ENCODE measurements around the gene HHAT.

HHAT gene

GRCh38 chr1:210428696-210429095 lies 100.0 kb downstream of the HHAT start:
- Histone ChIP-seq H3K9me3 (ENCODE audit: control insufficient read depth, insufficient read depth, low read length) (no peaks in the 10 kb centered on the region), H3K4me3 (ENCODE audit: low read depth, low read length) (no peak overlapping the region), H3K36me3 (ENCODE audit: control insufficient read depth, insufficient read depth, low read length) (no peaks in the 10 kb centered on the region), H3K4me1 (ENCODE audit: control insufficient read depth, insufficient read depth, low read length) (peaks cover 6% of the 10 kb centered on the region), H3K27me3 (ENCODE audit: control insufficient read depth, insufficient read depth, low read length) (no peaks in the 10 kb centered on the region), H3K9ac (ENCODE audit: low read depth, low read length) (no peak overlapping the region)

- no peak overlapping the region for H3K4me3 ChIP-seq (ENCODE audit: low read depth, low read length)
- H3K9me3 ChIP-seq (ENCODE audit: control insufficient read depth, insufficient read depth, low read length) = no peaks in the 10 kb centered on the region
- H3K27me3 ChIP-seq (ENCODE audit: control insufficient read depth, insufficient read depth, low read length) = no peaks in the 10 kb centered on the region
- H3K36me3 ChIP-seq (ENCODE audit: control insufficient read depth, insufficient read depth, low read length) = no peaks in the 10 kb centered on the region
- peaks cover 14% of the 10 kb centered on the region for H3K4me1 ChIP-seq (ENCODE audit: control insufficient read depth, insufficient read depth, low read length)
- no peak overlapping the region for H3K9ac ChIP-seq (ENCODE audit: low read depth, low read length)
Measured at GRCh38 chr1:210434223-210434622, 105.5 kb downstream of the HHAT start.

- Histone ChIP-seq H3K4me1 (ENCODE audit: control insufficient read depth, insufficient read depth, low read length) (peaks cover 14% of the 10 kb centered on the region), H3K9ac (ENCODE audit: low read depth, low read length) (no peak overlapping the region), H3K4me3 (ENCODE audit: low read depth, low read length) (no peak overlapping the region), H3K9me3 (ENCODE audit: control insufficient read depth, insufficient read depth, low read length) (no peaks in the 10 kb centered on the region), H3K36me3 (ENCODE audit: control insufficient read depth, insufficient read depth, low read length) (no peaks in the 10 kb centered on the region), H3K27me3 (ENCODE audit: control insufficient read depth, insufficient read depth, low read length) (no peaks in the 10 kb centered on the region)
Measured at GRCh38 chr1:210437111-210437510, 108.4 kb downstream of the HHAT start.

- no peak overlapping the region for H3K9ac ChIP-seq (ENCODE audit: low read depth, low read length)
- H3K4me3 ChIP-seq (ENCODE audit: low read depth, low read length) = no peak overlapping the region
- no peaks in the 10 kb centered on the region for H3K27me3 ChIP-seq (ENCODE audit: control insufficient read depth, insufficient read depth, low read length)
- peaks cover 14% of the 10 kb centered on the region for H3K4me1 ChIP-seq (ENCODE audit: control insufficient read depth, insufficient read depth, low read length)
- no peaks in the 10 kb centered on the region for H3K9me3 ChIP-seq (ENCODE audit: control insufficient read depth, insufficient read depth, low read length)
- H3K36me3 ChIP-seq (ENCODE audit: control insufficient read depth, insufficient read depth, low read length) = no peaks in the 10 kb centered on the region
Measured at GRCh38 chr1:210437781-210438180, 109.1 kb downstream of the HHAT start.

- Histone ChIP-seq H3K4me3 (ENCODE audit: low read depth, low read length) (no peak overlapping the region), H3K9me3 (ENCODE audit: control insufficient read depth, insufficient read depth, low read length) (no peaks in the 10 kb centered on the region), H3K27me3 (ENCODE audit: control insufficient read depth, insufficient read depth, low read length) (no peaks in the 10 kb centered on the region), H3K4me1 (ENCODE audit: control insufficient read depth, insufficient read depth, low read length) (peaks cover 3% of the 10 kb centered on the region), H3K36me3 (ENCODE audit: control insufficient read depth, insufficient read depth, low read length) (no peaks in the 10 kb centered on the region), H3K9ac (ENCODE audit: low read depth, low read length) (no peak overlapping the region)
Measured at GRCh38 chr1:210438928-210439841, 110.5 kb downstream of the HHAT start.

- no peaks in the 10 kb centered on the region for H3K4me1 ChIP-seq (ENCODE audit: control insufficient read depth, insufficient read depth, low read length)
- no peaks in the 10 kb centered on the region for H3K27me3 ChIP-seq (ENCODE audit: control insufficient read depth, insufficient read depth, low read length)
- H3K9ac ChIP-seq (ENCODE audit: low read depth, low read length) = no peak overlapping the region
- no peak overlapping the region for H3K4me3 ChIP-seq (ENCODE audit: low read depth, low read length)
- H3K9me3 ChIP-seq (ENCODE audit: control insufficient read depth, insufficient read depth, low read length) = no peaks in the 10 kb centered on the region
- no peaks in the 10 kb centered on the region for H3K36me3 ChIP-seq (ENCODE audit: control insufficient read depth, insufficient read depth, low read length)
Measured at GRCh38 chr1:210440081-210440480, 111.4 kb downstream of the HHAT start.

- peaks cover 7% of the 10 kb centered on the region for H3K4me1 ChIP-seq (ENCODE audit: control insufficient read depth, insufficient read depth, low read length)
- no peaks in the 10 kb centered on the region for H3K36me3 ChIP-seq (ENCODE audit: control insufficient read depth, insufficient read depth, low read length)
- no peak overlapping the region for H3K4me3 ChIP-seq (ENCODE audit: low read depth, low read length)
- no peaks in the 10 kb centered on the region for H3K27me3 ChIP-seq (ENCODE audit: control insufficient read depth, insufficient read depth, low read length)
- no peak overlapping the region for H3K9ac ChIP-seq (ENCODE audit: low read depth, low read length)
- H3K9me3 ChIP-seq (ENCODE audit: control insufficient read depth, insufficient read depth, low read length) = no peaks in the 10 kb centered on the region
Measured at GRCh38 chr1:210441028-210441427, 112.3 kb downstream of the HHAT start.

- peaks cover 12% of the 10 kb centered on the region for H3K4me1 ChIP-seq (ENCODE audit: control insufficient read depth, insufficient read depth, low read length)
- no peaks in the 10 kb centered on the region for H3K9me3 ChIP-seq (ENCODE audit: control insufficient read depth, insufficient read depth, low read length)
- no peak overlapping the region for H3K4me3 ChIP-seq (ENCODE audit: low read depth, low read length)
- H3K9ac ChIP-seq (ENCODE audit: low read depth, low read length) = no peak overlapping the region
- no peaks in the 10 kb centered on the region for H3K36me3 ChIP-seq (ENCODE audit: control insufficient read depth, insufficient read depth, low read length)
- H3K27me3 ChIP-seq (ENCODE audit: control insufficient read depth, insufficient read depth, low read length) = no peaks in the 10 kb centered on the region
Measured at GRCh38 chr1:210445485-210445884, 116.8 kb downstream of the HHAT start.

- no peak overlapping the region for H3K4me3 ChIP-seq (ENCODE audit: low read depth, low read length)
- no peaks in the 10 kb centered on the region for H3K27me3 ChIP-seq (ENCODE audit: control insufficient read depth, insufficient read depth, low read length)
- no peak overlapping the region for H3K9ac ChIP-seq (ENCODE audit: low read depth, low read length)
- no peaks in the 10 kb centered on the region for H3K36me3 ChIP-seq (ENCODE audit: control insufficient read depth, insufficient read depth, low read length)
- peaks cover 12% of the 10 kb centered on the region for H3K4me1 ChIP-seq (ENCODE audit: control insufficient read depth, insufficient read depth, low read length)
- no peaks in the 10 kb centered on the region for H3K9me3 ChIP-seq (ENCODE audit: control insufficient read depth, insufficient read depth, low read length)
Measured at GRCh38 chr1:210445931-210446330, 117.2 kb downstream of the HHAT start.

GRCh38 chr1:210446479-210446878 lies 117.8 kb downstream of the HHAT start:
- H3K4me3 ChIP-seq (ENCODE audit: low read depth, low read length) = no peak overlapping the region
- no peaks in the 10 kb centered on the region for H3K36me3 ChIP-seq (ENCODE audit: control insufficient read depth, insufficient read depth, low read length)
- no peaks in the 10 kb centered on the region for H3K9me3 ChIP-seq (ENCODE audit: control insufficient read depth, insufficient read depth, low read length)
- no peaks in the 10 kb centered on the region for H3K27me3 ChIP-seq (ENCODE audit: control insufficient read depth, insufficient read depth, low read length)
- no peak overlapping the region for H3K9ac ChIP-seq (ENCODE audit: low read depth, low read length)
- peaks cover 12% of the 10 kb centered on the region for H3K4me1 ChIP-seq (ENCODE audit: control insufficient read depth, insufficient read depth, low read length)

GRCh38 chr1:210447456-210448057 lies 118.9 kb downstream of the HHAT start:
- no peaks in the 10 kb centered on the region for H3K27me3 ChIP-seq (ENCODE audit: control insufficient read depth, insufficient read depth, low read length)

GRCh38 chr1:210448297-210448892 lies 119.7 kb downstream of the HHAT start:
- H3K4me1 ChIP-seq (ENCODE audit: control insufficient read depth, insufficient read depth, low read length) = peaks cover 12% of the 10 kb centered on the region
- H3K9ac ChIP-seq (ENCODE audit: low read depth, low read length) = no peak overlapping the region
- no peak overlapping the region for H3K4me3 ChIP-seq (ENCODE audit: low read depth, low read length)
- H3K9me3 ChIP-seq (ENCODE audit: control insufficient read depth, insufficient read depth, low read length) = no peaks in the 10 kb centered on the region
- H3K36me3 ChIP-seq (ENCODE audit: control insufficient read depth, insufficient read depth, low read length) = no peaks in the 10 kb centered on the region
- no peaks in the 10 kb centered on the region for H3K27me3 ChIP-seq (ENCODE audit: control insufficient read depth, insufficient read depth, low read length)

More at GRCh38 chr1:210447456-210448057, 118.9 kb downstream of the HHAT start:
- H3K9ac ChIP-seq (ENCODE audit: low read depth, low read length) = no peak overlapping the region
- H3K9me3 ChIP-seq (ENCODE audit: control insufficient read depth, insufficient read depth, low read length) = no peaks in the 10 kb centered on the region
- peaks cover 12% of the 10 kb centered on the region for H3K4me1 ChIP-seq (ENCODE audit: control insufficient read depth, insufficient read depth, low read length)
- no peak overlapping the region for H3K4me3 ChIP-seq (ENCODE audit: low read depth, low read length)
- no peaks in the 10 kb centered on the region for H3K36me3 ChIP-seq (ENCODE audit: control insufficient read depth, insufficient read depth, low read length)

Data from iPS-15b (cell line).